ENCODE data around the gene CYP1A2.

DNA sequence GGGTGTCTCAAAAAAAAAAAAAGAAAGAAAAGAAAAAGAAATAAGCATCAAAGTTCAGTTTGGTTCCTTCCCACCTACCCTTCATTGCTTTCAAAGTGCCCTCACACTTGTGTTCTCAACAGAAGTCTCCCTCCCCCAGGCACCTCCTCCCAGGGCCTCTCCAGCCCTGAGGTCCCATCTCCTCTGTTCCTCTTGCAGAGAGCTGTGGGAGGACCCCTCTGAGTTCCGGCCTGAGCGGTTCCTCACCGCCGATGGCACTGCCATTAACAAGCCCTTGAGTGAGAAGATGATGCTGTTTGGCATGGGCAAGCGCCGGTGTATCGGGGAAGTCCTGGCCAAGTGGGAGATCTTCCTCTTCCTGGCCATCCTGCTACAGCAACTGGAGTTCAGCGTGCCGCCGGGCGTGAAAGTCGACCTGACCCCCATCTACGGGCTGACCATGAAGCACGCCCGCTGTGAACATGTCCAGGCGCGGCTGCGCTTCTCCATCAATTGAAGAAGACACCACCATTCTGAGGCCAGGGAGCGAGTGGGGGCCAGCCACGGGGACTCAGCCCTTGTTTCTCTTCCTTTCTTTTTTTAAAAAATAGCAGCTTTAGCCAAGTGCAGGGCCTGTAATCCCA, 6.1 kb downstream of the CYP1A2 start:
- TF ChIP-seq, protein P1, sequence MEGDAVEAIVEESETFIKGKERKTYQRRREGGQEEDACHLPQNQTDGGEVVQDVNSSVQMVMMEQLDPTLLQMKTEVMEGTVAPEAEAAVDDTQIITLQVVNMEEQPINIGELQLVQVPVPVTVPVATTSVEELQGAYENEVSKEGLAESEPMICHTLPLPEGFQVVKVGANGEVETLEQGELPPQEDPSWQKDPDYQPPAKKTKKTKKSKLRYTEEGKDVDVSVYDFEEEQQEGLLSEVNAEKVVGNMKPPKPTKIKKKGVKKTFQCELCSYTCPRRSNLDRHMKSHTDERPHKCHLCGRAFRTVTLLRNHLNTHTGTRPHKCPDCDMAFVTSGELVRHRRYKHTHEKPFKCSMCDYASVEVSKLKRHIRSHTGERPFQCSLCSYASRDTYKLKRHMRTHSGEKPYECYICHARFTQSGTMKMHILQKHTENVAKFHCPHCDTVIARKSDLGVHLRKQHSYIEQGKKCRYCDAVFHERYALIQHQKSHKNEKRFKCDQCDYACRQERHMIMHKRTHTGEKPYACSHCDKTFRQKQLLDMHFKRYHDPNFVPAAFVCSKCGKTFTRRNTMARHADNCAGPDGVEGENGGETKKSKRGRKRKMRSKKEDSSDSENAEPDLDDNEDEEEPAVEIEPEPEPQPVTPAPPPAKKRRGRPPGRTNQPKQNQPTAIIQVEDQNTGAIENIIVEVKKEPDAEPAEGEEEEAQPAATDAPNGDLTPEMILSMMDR (IDR thresholded peaks at IDR 0.05) = no peak
- no peak for TF ChIP-seq EP300 (IDR thresholded peaks at IDR 0.05)
- TF ChIP-seq POLR2A (IDR thresholded peaks at IDR 0.05) = no peak
